ENCODE results near the gene CYP11A1.

Gene CYP11A1

DNA sequence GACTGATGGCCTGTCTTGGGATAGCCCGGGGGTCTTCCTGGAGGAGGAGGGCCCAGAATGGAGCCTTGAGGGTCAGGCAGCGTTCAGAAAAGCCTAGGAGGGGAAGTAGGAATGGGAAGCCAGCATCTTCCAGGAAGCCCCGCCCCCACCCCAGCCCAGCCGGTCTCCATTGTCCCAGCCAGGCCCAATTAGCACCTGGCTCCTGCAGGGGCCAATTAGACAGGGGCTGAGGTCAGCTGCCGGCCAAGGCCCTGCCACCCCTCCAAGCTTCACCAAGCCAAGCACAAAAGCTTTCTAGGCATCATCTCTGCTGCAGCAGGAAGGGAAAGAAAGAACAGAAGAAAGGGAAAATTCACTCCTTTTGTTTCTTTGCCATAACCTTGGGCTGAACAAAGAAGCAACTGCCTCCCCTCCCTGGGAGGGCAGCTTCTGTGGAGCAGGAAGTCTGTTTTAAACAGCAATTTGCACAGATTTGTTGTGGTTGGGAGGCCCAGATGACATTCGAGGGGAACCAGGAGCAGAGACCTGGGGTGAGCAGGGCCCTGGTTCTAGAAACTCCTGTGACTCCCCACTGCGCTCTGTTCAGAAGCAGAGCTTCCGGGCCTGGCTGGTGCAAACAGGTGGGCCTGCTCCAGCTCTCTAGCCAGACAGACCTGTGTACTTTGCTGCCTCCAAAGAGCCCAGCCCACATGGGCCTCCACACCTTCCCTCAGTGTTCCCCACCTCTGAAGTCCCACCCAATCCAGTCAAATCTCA lies 47.7 kb downstream of the CYP11A1 start:
- H3K4me1 ChIP-seq (ENCODE audit: insufficient read depth, poor library complexity, severe bottlenecking): no peaks in the 10 kb centered on the region
- H3K27me3 ChIP-seq (ENCODE audit: insufficient read depth, poor library complexity, severe bottlenecking): no peaks in the 10 kb centered on the region
- H3K27ac ChIP-seq (ENCODE audit: poor library complexity, severe bottlenecking): no peak overlapping the region
- ATAC-seq (ENCODE audit: low read depth) (no peak), DNase-seq (ENCODE audit: low spot score) (no peak)
- TF ChIP-seq, protein P1, sequence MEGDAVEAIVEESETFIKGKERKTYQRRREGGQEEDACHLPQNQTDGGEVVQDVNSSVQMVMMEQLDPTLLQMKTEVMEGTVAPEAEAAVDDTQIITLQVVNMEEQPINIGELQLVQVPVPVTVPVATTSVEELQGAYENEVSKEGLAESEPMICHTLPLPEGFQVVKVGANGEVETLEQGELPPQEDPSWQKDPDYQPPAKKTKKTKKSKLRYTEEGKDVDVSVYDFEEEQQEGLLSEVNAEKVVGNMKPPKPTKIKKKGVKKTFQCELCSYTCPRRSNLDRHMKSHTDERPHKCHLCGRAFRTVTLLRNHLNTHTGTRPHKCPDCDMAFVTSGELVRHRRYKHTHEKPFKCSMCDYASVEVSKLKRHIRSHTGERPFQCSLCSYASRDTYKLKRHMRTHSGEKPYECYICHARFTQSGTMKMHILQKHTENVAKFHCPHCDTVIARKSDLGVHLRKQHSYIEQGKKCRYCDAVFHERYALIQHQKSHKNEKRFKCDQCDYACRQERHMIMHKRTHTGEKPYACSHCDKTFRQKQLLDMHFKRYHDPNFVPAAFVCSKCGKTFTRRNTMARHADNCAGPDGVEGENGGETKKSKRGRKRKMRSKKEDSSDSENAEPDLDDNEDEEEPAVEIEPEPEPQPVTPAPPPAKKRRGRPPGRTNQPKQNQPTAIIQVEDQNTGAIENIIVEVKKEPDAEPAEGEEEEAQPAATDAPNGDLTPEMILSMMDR (IDR thresholded peaks at IDR 0.05; ENCODE audit: poor library complexity, severe bottlenecking): no peak
- H3K36me3 ChIP-seq (ENCODE audit: low read depth): no peaks in the 10 kb centered on the region
- H3K4me3 ChIP-seq (ENCODE audit: severe bottlenecking): no peak overlapping the region
- H3K9me3 ChIP-seq (ENCODE audit: severe bottlenecking): no peaks in the 10 kb centered on the region

DNA sequence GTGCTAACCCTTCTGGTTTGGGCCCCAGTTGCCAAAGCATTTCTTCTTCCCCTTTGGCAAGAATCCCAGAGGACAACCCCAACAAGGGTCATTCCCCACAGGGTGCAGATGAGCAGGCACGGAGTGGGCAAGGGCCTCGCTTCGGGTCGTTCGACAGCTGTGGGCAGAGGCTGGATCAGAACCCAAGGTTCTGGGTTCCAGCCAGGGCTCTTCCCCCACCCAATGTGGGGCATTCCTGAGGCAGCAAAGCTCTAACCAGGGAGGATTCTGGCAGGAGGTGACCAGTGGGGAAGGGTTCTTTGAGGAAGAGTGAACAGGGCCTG lies 48.3 kb downstream of the CYP11A1 start:
- no peaks in the 10 kb centered on the region for H3K4me1 ChIP-seq (ENCODE audit: insufficient read depth, poor library complexity, severe bottlenecking)
- no peaks in the 10 kb centered on the region for H3K27me3 ChIP-seq (ENCODE audit: insufficient read depth, poor library complexity, severe bottlenecking)
- H3K9me3 ChIP-seq (ENCODE audit: severe bottlenecking): no peaks in the 10 kb centered on the region
- TF ChIP-seq, protein P1 (IDR thresholded peaks at IDR 0.05; ENCODE audit: poor library complexity, severe bottlenecking): no peak
- H3K36me3 ChIP-seq (ENCODE audit: low read depth): no peaks in the 10 kb centered on the region
- ATAC-seq (ENCODE audit: low read depth) (no peak), DNase-seq (ENCODE audit: low spot score) (no peak)
- H3K27ac ChIP-seq (ENCODE audit: poor library complexity, severe bottlenecking): no peak overlapping the region
- no peak overlapping the region for H3K4me3 ChIP-seq (ENCODE audit: severe bottlenecking)

DNA sequence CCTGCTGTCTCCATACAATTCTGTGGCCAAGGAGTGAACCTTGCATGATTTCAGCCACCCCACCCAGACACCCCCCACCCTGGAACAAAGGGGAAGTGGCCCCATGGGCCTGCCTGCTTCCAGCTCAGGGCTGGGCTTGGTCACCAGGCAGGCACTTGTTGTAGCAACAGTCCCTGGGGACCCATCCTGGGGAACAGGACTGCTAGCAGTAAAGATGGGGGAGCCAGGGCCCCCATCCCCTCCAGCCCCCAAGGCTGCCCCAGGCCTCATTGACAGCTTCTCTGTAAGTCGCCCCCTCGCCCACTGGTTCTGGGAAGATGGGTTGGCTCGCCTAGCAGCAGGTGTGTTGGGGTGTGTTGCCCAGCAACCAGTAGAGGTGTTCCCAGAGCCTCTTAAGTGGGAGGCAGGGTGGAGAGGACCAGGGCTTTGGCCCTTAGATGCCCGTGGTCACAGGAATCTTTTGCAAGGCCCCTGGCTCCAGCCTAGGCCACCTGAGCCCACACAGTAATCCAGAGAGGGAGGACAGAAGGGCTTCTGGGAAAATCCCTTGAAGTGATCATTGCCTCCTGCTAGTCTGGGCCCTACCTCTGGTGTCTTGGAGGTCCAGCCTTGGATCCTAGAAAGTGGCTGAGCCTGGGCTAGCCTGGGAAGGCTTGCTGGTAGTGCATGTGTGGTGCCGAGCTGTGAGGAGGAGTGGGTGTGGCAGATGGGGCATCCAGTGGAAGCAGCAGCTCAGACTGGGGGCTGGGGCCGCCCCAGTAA lies 48.9 kb downstream of the CYP11A1 start:
- no peak for DNase-seq (ENCODE audit: low spot score)
- H3K4me1 ChIP-seq (ENCODE audit: insufficient read depth, poor library complexity, severe bottlenecking): no peaks in the 10 kb centered on the region
- no peaks in the 10 kb centered on the region for H3K9me3 ChIP-seq (ENCODE audit: severe bottlenecking)
- H3K4me3 ChIP-seq (ENCODE audit: severe bottlenecking): no peak overlapping the region
- H3K27ac ChIP-seq (ENCODE audit: poor library complexity, severe bottlenecking): no peak overlapping the region
- TF ChIP-seq, protein P1 (IDR thresholded peaks at IDR 0.05; ENCODE audit: poor library complexity, severe bottlenecking): no peak
- H3K36me3 ChIP-seq (ENCODE audit: low read depth): no peaks in the 10 kb centered on the region
- no peaks in the 10 kb centered on the region for H3K27me3 ChIP-seq (ENCODE audit: insufficient read depth, poor library complexity, severe bottlenecking)
- no peak for ATAC-seq (ENCODE audit: low read depth)

DNA sequence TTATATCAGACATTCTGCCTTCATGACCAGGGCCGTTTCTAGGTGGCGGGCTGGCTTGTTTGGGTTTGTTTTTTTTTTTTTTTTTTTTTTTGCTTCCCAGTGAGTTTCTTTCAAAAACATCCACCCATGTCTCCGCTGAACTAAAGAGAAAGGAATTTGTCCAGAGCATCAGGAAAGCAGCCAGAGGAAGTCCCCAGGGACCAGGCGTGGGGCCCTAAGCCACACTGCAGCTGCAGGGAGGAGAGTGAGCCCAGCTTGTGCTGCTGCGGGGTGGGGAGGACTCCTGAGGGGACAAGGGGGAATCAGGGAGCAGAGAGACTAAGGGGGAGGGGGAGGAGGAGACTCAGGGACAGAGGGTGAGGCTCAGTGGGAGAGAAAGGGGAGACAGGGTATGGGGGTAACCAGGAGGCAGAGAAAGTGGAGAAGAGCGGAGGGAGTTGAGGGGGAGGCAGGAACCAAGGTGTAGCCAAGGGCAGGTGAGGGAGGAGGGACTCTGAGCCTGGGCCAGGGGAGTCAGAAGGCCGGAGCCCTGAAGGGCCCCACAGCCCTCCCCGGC lies 49.5 kb downstream of the CYP11A1 start:
- ATAC-seq (ENCODE audit: low read depth) (no peak), DNase-seq (ENCODE audit: low spot score) (no peak)
- Histone ChIP-seq H3K27ac (ENCODE audit: poor library complexity, severe bottlenecking) (no peak overlapping the region), H3K9me3 (ENCODE audit: severe bottlenecking) (no peaks in the 10 kb centered on the region), H3K4me1 (ENCODE audit: insufficient read depth, poor library complexity, severe bottlenecking) (no peaks in the 10 kb centered on the region), H3K4me3 (ENCODE audit: severe bottlenecking) (no peak overlapping the region), H3K27me3 (ENCODE audit: insufficient read depth, poor library complexity, severe bottlenecking) (no peaks in the 10 kb centered on the region), H3K36me3 (ENCODE audit: low read depth) (no peaks in the 10 kb centered on the region)
- TF ChIP-seq, protein P1 (IDR thresholded peaks at IDR 0.05; ENCODE audit: poor library complexity, severe bottlenecking): no peak
